ENCODE results near the gene ASAP2.

The ASAP2 gene

GRCh38 chr2:9232886-9233285 is 26.3 kb downstream of the ASAP2 start:
- H3K9me3 ChIP-seq (ENCODE audit: insufficient read depth, low read length, severe bottlenecking), result no peaks in the 10 kb centered on the region
- TF ChIP-seq, protein P1, sequence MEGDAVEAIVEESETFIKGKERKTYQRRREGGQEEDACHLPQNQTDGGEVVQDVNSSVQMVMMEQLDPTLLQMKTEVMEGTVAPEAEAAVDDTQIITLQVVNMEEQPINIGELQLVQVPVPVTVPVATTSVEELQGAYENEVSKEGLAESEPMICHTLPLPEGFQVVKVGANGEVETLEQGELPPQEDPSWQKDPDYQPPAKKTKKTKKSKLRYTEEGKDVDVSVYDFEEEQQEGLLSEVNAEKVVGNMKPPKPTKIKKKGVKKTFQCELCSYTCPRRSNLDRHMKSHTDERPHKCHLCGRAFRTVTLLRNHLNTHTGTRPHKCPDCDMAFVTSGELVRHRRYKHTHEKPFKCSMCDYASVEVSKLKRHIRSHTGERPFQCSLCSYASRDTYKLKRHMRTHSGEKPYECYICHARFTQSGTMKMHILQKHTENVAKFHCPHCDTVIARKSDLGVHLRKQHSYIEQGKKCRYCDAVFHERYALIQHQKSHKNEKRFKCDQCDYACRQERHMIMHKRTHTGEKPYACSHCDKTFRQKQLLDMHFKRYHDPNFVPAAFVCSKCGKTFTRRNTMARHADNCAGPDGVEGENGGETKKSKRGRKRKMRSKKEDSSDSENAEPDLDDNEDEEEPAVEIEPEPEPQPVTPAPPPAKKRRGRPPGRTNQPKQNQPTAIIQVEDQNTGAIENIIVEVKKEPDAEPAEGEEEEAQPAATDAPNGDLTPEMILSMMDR (IDR thresholded peaks at IDR 0.05; ENCODE audit: borderline replicate concordance, extremely low read depth, low read length, poor library complexity, severe bottlenecking), result no peak
- no peak for TF ChIP-seq EZH2 (IDR thresholded peaks at IDR 0.05; ENCODE audit: borderline replicate concordance, low read depth, low read length, severe bottlenecking)
- no peak overlapping the region for H3K9ac ChIP-seq (ENCODE audit: low read depth, low read length)
- no peak overlapping the region for H3K27ac ChIP-seq (ENCODE audit: low read length)
- no peak overlapping the region for H2AFZ ChIP-seq (ENCODE audit: low read depth, low read length)
- ATAC-seq (ENCODE audit: insufficient read depth, low read depth) (no peak), DNase-seq (no peak)
- no peak overlapping the region for H3K4me2 ChIP-seq (ENCODE audit: insufficient read depth, low read length)
- no peaks in the 10 kb centered on the region for H3K4me1 ChIP-seq (ENCODE audit: insufficient read depth, low read length)
- H4K20me1 ChIP-seq (ENCODE audit: insufficient read depth, low read length), result peaks cover 66% of the 10 kb centered on the region
- no peaks in the 10 kb centered on the region for H3K27me3 ChIP-seq (ENCODE audit: insufficient read depth, low read length, poor library complexity)
- H3K79me2 ChIP-seq (ENCODE audit: insufficient read depth, low read length), result peaks cover 38% of the 10 kb centered on the region
- no peak overlapping the region for H3K4me3 ChIP-seq (ENCODE audit: low read depth in 1 of 2, low read length in 2 of 2)
- no peaks in the 10 kb centered on the region for H3K36me3 ChIP-seq (ENCODE audit: insufficient read depth, low read length)

- no peak for DNase-seq
- Histone ChIP-seq H2AFZ (ENCODE audit: low read depth, low read length) (no peak overlapping the region), H3K36me3 (ENCODE audit: insufficient read depth, low read length) (no peaks in the 10 kb centered on the region), H3K27ac (ENCODE audit: low read length) (no peak overlapping the region), H3K27me3 (ENCODE audit: insufficient read depth, low read length, poor library complexity) (no peaks in the 10 kb centered on the region), H4K20me1 (ENCODE audit: insufficient read depth, low read length) (peaks cover 58% of the 10 kb centered on the region), H3K4me2 (ENCODE audit: insufficient read depth, low read length) (no peak overlapping the region), H3K9ac (ENCODE audit: low read depth, low read length) (no peak overlapping the region), H3K79me2 (ENCODE audit: insufficient read depth, low read length) (peaks cover 38% of the 10 kb centered on the region), H3K9me3 (ENCODE audit: insufficient read depth, low read length, severe bottlenecking) (no peaks in the 10 kb centered on the region), H3K4me1 (ENCODE audit: insufficient read depth, low read length) (no peaks in the 10 kb centered on the region), H3K4me3 (ENCODE audit: low read depth in 1 of 2, low read length in 2 of 2) (no peak overlapping the region)
- TF ChIP-seq, protein P1 (IDR thresholded peaks at IDR 0.05; ENCODE audit: borderline replicate concordance, extremely low read depth, low read length, poor library complexity, severe bottlenecking), result no peak
- no peak for TF ChIP-seq EZH2 (IDR thresholded peaks at IDR 0.05; ENCODE audit: borderline replicate concordance, low read depth, low read length, severe bottlenecking)
- no peak for ATAC-seq (ENCODE audit: insufficient read depth, low read depth)
Measured at GRCh38 chr2:9234680-9235146, 28.1 kb downstream of the ASAP2 start.

DNA sequence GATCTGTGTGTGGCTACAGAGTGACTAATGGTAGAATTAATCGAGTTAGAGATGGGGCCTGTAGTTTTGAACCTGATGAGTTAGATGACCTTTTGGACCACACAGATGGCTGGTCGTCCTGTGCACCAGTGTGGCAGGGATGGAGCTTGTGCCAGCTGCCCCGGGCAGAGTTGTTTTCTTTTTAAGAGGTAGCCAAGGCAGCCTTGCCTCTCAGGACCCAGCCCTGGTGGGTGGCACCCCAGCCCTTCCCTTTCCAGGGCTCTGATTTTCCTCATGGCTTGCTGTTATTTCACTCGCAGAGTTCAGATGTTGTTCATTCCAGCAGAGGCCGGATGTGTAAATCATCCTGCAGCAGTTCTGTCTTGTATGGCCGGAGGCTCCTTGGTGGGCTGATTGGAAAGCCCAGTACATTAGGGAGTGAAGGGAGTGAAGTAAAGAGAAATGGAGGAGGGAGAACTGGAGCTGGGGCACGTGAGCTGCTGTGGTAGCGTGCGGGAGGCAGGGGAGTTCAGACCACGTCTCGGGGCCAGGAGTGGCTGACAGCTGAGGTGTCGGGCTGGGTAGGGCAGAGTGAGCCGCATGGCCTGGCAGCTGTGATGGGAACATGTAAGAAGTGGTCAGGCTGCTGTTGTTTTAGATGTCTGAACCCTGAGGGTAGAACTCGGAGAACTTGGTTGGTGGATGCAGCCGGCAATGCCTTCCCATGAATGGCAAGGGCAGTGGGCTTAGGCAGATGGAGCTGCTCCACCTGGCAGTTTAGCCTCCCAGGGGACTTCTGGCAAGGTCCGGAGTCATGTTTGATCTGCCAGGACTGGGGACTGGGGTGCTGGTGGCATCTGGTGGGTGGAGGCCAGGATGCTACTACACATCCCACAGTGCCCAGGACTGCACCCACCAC is 28.8 kb downstream of the ASAP2 start:
- no peak overlapping the region for H3K4me2 ChIP-seq (ENCODE audit: insufficient read depth, low read length)
- H3K4me1 ChIP-seq (ENCODE audit: insufficient read depth, low read length), result no peaks in the 10 kb centered on the region
- no peaks in the 10 kb centered on the region for H3K9me3 ChIP-seq (ENCODE audit: insufficient read depth, low read length, severe bottlenecking)
- ATAC-seq (ENCODE audit: insufficient read depth, low read depth) (no peak), DNase-seq (no peak)
- H2AFZ ChIP-seq (ENCODE audit: low read depth, low read length), result no peak overlapping the region
- H3K79me2 ChIP-seq (ENCODE audit: insufficient read depth, low read length), result peaks cover 32% of the 10 kb centered on the region
- no peak for TF ChIP-seq EZH2 (IDR thresholded peaks at IDR 0.05; ENCODE audit: borderline replicate concordance, low read depth, low read length, severe bottlenecking)
- TF ChIP-seq, protein P1 (IDR thresholded peaks at IDR 0.05; ENCODE audit: borderline replicate concordance, extremely low read depth, low read length, poor library complexity, severe bottlenecking), result no peak
- H3K27ac ChIP-seq (ENCODE audit: low read length), result no peak overlapping the region
- no peak overlapping the region for H3K9ac ChIP-seq (ENCODE audit: low read depth, low read length)
- no peaks in the 10 kb centered on the region for H3K36me3 ChIP-seq (ENCODE audit: insufficient read depth, low read length)
- no peak overlapping the region for H3K4me3 ChIP-seq (ENCODE audit: low read depth in 1 of 2, low read length in 2 of 2)
- H3K27me3 ChIP-seq (ENCODE audit: insufficient read depth, low read length, poor library complexity), result no peaks in the 10 kb centered on the region
- peaks cover 51% of the 10 kb centered on the region for H4K20me1 ChIP-seq (ENCODE audit: insufficient read depth, low read length)
